ENCODE data around the gene ARL14EPL.

ARL14EPL gene

GRCh38 chr5:116063950-116064349 is 31.7 kb downstream of the ARL14EPL start:
- Histone ChIP-seq H3K4me2 (ENCODE audit: low read length) (no peak overlapping the region), H3K9me3 (ENCODE audit: low read length) (no peaks in the 10 kb centered on the region), H3K27me3 (ENCODE audit: insufficient read depth, low read length) (no peaks in the 10 kb centered on the region), H3F3A (ENCODE audit: insufficient read depth, low read length) (no peaks in the 10 kb centered on the region), H3K79me2 (ENCODE audit: insufficient read depth, low read length) (no peaks in the 10 kb centered on the region), H4K20me1 (ENCODE audit: insufficient read depth, low read length) (no peaks in the 10 kb centered on the region), H3K27ac (ENCODE audit: low read depth, low read length, poor library complexity, severe bottlenecking) (no peak overlapping the region), H3K4me3 (ENCODE audit: low read depth, low read length, poor library complexity, severe bottlenecking) (no peak overlapping the region), H3K36me3 (ENCODE audit: insufficient read depth, low read length) (no peaks in the 10 kb centered on the region), H3K9me2 (ENCODE audit: low read depth, low read length) (no peaks in the 10 kb centered on the region), H2AFZ (ENCODE audit: low read length) (no peak overlapping the region), H3K9ac (ENCODE audit: low read length) (no peak overlapping the region), H3K4me1 (ENCODE audit: insufficient read depth, low read length, severe bottlenecking) (no peaks in the 10 kb centered on the region)
- TF ChIP-seq, protein P1, sequence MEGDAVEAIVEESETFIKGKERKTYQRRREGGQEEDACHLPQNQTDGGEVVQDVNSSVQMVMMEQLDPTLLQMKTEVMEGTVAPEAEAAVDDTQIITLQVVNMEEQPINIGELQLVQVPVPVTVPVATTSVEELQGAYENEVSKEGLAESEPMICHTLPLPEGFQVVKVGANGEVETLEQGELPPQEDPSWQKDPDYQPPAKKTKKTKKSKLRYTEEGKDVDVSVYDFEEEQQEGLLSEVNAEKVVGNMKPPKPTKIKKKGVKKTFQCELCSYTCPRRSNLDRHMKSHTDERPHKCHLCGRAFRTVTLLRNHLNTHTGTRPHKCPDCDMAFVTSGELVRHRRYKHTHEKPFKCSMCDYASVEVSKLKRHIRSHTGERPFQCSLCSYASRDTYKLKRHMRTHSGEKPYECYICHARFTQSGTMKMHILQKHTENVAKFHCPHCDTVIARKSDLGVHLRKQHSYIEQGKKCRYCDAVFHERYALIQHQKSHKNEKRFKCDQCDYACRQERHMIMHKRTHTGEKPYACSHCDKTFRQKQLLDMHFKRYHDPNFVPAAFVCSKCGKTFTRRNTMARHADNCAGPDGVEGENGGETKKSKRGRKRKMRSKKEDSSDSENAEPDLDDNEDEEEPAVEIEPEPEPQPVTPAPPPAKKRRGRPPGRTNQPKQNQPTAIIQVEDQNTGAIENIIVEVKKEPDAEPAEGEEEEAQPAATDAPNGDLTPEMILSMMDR (IDR thresholded peaks at IDR 0.05; ENCODE audit: low read length) = no peak
- no peak for TF ChIP-seq EZH2 (IDR thresholded peaks at IDR 0.05; ENCODE audit: borderline replicate concordance, low read length)

DNA sequence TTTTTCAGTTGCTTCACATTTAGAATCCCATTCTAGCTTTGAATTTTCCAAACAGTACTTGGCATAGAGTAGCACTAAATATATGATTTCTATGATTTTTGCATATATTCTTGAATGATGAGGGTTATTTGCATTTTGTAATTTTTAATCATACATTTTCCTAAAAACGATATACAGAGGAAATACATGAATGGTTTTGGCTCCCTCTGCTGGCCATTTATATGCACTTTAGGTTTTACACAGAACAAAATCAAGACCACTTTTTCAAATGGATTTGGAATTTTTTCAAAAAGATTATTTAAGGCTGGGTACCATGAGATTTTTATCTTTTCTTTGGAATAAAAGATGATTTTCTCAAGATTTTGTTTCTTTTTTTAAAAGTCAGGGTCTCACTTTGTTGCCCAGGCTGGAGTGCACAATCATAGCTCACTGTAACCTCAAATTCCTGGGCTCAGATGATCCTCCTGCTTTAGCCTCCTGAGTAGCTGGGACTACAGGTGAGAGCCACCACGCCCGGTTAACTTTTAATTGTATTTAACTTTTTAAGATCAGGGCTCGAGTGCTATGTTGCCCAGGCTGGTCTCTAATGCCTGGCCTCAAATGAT is 35.9 kb downstream of the ARL14EPL start:
- Histone ChIP-seq H4K20me1 (ENCODE audit: insufficient read depth, low read length) (no peaks in the 10 kb centered on the region), H3K9me2 (ENCODE audit: low read depth, low read length) (no peaks in the 10 kb centered on the region), H3K36me3 (ENCODE audit: insufficient read depth, low read length) (no peaks in the 10 kb centered on the region), H2AFZ (ENCODE audit: low read length) (no peak overlapping the region), H3K9ac (ENCODE audit: low read length) (no peak overlapping the region), H3K79me2 (ENCODE audit: insufficient read depth, low read length) (no peaks in the 10 kb centered on the region), H3K27me3 (ENCODE audit: insufficient read depth, low read length) (no peaks in the 10 kb centered on the region), H3K4me3 (ENCODE audit: low read depth, low read length, poor library complexity, severe bottlenecking) (no peak overlapping the region), H3K27ac (ENCODE audit: low read depth, low read length, poor library complexity, severe bottlenecking) (no peak overlapping the region), H3K4me1 (ENCODE audit: insufficient read depth, low read length, severe bottlenecking) (no peaks in the 10 kb centered on the region), H3K4me2 (ENCODE audit: low read length) (no peak overlapping the region), H3K9me3 (ENCODE audit: low read length) (no peaks in the 10 kb centered on the region), H3F3A (ENCODE audit: insufficient read depth, low read length) (no peaks in the 10 kb centered on the region)
- TF ChIP-seq, protein P1 (IDR thresholded peaks at IDR 0.05; ENCODE audit: low read length) = peak; percentile 85
- no peak for TF ChIP-seq EZH2 (IDR thresholded peaks at IDR 0.05; ENCODE audit: borderline replicate concordance, low read length)

DNA sequence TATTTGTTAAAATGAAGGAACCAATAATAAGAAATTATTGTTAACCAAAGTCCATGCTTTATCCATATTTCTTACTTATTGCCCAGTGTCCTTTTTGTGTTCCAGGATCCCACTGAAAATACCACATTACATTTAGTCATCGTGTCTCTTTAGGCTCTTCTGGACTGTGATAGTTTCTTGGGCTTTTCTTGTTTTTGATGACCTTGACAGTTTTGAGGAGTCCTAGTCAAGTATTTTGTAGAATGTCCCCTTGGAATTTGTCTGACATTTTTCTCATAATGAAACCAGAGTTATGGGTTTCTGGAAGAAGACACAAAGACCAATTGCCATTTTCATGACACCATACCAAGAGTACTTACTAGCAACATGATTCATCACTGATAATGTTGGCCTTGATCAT is 38.9 kb downstream of the ARL14EPL start:
- Histone ChIP-seq H3K27me3 (ENCODE audit: insufficient read depth, low read length) (no peaks in the 10 kb centered on the region), H3K79me2 (ENCODE audit: insufficient read depth, low read length) (no peaks in the 10 kb centered on the region), H2AFZ (ENCODE audit: low read length) (no peak overlapping the region), H3K4me3 (ENCODE audit: low read depth, low read length, poor library complexity, severe bottlenecking) (no peak overlapping the region), H4K20me1 (ENCODE audit: insufficient read depth, low read length) (no peaks in the 10 kb centered on the region), H3F3A (ENCODE audit: insufficient read depth, low read length) (no peaks in the 10 kb centered on the region), H3K9me2 (ENCODE audit: low read depth, low read length) (no peaks in the 10 kb centered on the region), H3K4me1 (ENCODE audit: insufficient read depth, low read length, severe bottlenecking) (peaks cover 5% of the 10 kb centered on the region), H3K9ac (ENCODE audit: low read length) (no peak overlapping the region), H3K27ac (ENCODE audit: low read depth, low read length, poor library complexity, severe bottlenecking) (no peak overlapping the region), H3K36me3 (ENCODE audit: insufficient read depth, low read length) (no peaks in the 10 kb centered on the region), H3K9me3 (ENCODE audit: low read length) (no peaks in the 10 kb centered on the region), H3K4me2 (ENCODE audit: low read length) (no peak overlapping the region)
- TF ChIP-seq EZH2 (IDR thresholded peaks at IDR 0.05; ENCODE audit: borderline replicate concordance, low read length) = no peak
- TF ChIP-seq, protein P1 (IDR thresholded peaks at IDR 0.05; ENCODE audit: low read length) = no peak

All from OCI-LY1 (cell line).